Adrenal gland (tissue), 12 donors: Measurements from ENCODE around the gene TCHH. TPM values are rescaled to one million over a fixed set of nuclear protein-coding genes. Genes with fewer than 3 reads are reported as not detected.

Experiments
- DNase-seq, 7 donors: peaks; one replicate each; pipeline ENCODE4 v3.0.0-alpha.2; 2019 to 2020
- H3K27ac ChIP-seq, 5 donors: fragments of 200-600 bp; sonication (generic) in 4 of 5; 1 replicate in 3 of 5; 2 replicates in 2 of 5; pipeline versions ENCODE4 v1.5.1 to v1.8.0; 2016 to 2020; ENCODE audit warnings: mild to moderate bottlenecking in 1 of 5
- H3K27me3 ChIP-seq: fragments of 200-600 bp; 2 replicates; pipeline ENCODE4 v1.8.0; 2021
- H3K36me3 ChIP-seq, 2 donors: fragments of 200-600 bp; replicated peaks in 1 of 2; 1 replicate in 1 of 2; 2 replicates in 1 of 2; pipeline versions ENCODE4 v1.5.1 to v1.8.0; 2018 to 2022
- H3K4me1 ChIP-seq, 2 donors: fragments of 200-600 bp; replicated peaks in 1 of 2; 1 replicate in 1 of 2; 2 replicates in 1 of 2; pipeline versions ENCODE4 v1.5.1 to v1.8.0; 2018 to 2021
- H3K4me3 ChIP-seq, 4 donors: fragments of 200-600 bp; sonication (generic) in 3 of 4; one replicate each; pipeline ENCODE4 v1.5.1; 2016 to 2018
- H3K9me3 ChIP-seq, 3 donors: fragments of 200-600 bp; sonication (generic) in 1 of 3; replicated peaks in 1 of 3; 1 replicate in 2 of 3; 2 replicates in 1 of 3; pipeline versions ENCODE4 v1.5.1 to v1.8.0; 2016 to 2021
- POLR2A ChIP-seq, 2 donors: fragments of 450-650 bp; IDR thresholded peaks; one replicate each; pipeline ENCODE4 v1.6.1; 2017; ENCODE audit warnings: antibody characterized with exemption in 2 of 2, mild to moderate bottlenecking in 2 of 2, moderate library complexity in 1 of 2
- WGBS, 4 donors: extraction: QIAGEN DNeasy Blood & Tissue Kit in 2 of 4; methylation state at CpG; one replicate each; pipeline versions ENCODE4 v1.1.5 to v1.1.7; 2013 to 2017; 5-methylcytosine and 5-hydroxymethylcytosine counted together
- intact Hi-C, 2 donors: fragments of 100-400 bp; cut with DNase I; formaldehyde crosslinking; loops; one replicate each; pipeline versions ENCODE4 v1.14.1 to v1.15.0; 2022 to 2023
- polyA plus RNA-seq, 3 donors: library from polyadenylated mRNA; stranded (reverse); fragments of 200-250 nt in 2 of 3; fragments of 350-450 nt in 1 of 3; fragmentation: Illumina TruSeq in 1 of 3; extraction: RNeasy Lipid Tissue Mini Kit (QIAGEN cat#74804) in 1 of 3; gene quantifications; one replicate each; pipeline ENCODE4 v1.2.3, GENCODE V29; 2013 to 2014
- total RNA-seq, 9 donors: library from RNA; depleted of rRNA in 4 of 9; stranded (reverse); fragments of >200 nt in 4 of 9; fragments of 120-200 nt in 1 of 9; fragmentation: NEBNext Ultra II Directional in 1 of 9; extraction: Animal tissue kit (Norgen Biotek cat#: 25700) in 1 of 9; gene quantifications; one replicate each; pipeline versions ENCODE4 v1.1.0 to v1.2.4, GENCODE V29; 2013 to 2023
- TF ChIP-seq, protein P1 (sequence below), 6 experiments: fragments of 450-650 bp in 4 of 6; fragments of 200-600 bp in 2 of 6; sonication (generic) in 1 of 6; IDR thresholded peaks; 1 replicate in 5 of 6; 2 replicates in 1 of 6; pipeline versions ENCODE4 v1.5.1 to v1.8.0; 2016 to 2021; ENCODE audit warnings: antibody characterized with exemption in 6 of 6, mild to moderate bottlenecking in 2 of 6, moderate library complexity in 1 of 6
- donor health status: healthy with polysubstance abuse.
- donor health status: Bipolar disorder and iron deficiency.
- donor health status: DM: yes; HTN: yes; CAD: no.
- donor health status: DM: no; HTN: no; CAD: no.
- donor health status: DM: no; HTN: no; CAD: no.
- donor health status: DM: yes; HTN: yes; CAD: no.

The TCHH gene
- total and polyA plus RNA-seq, 12 donors: under 0.01 to 0.32 (median 0.17) TPM; not detected in 1

DNA sequence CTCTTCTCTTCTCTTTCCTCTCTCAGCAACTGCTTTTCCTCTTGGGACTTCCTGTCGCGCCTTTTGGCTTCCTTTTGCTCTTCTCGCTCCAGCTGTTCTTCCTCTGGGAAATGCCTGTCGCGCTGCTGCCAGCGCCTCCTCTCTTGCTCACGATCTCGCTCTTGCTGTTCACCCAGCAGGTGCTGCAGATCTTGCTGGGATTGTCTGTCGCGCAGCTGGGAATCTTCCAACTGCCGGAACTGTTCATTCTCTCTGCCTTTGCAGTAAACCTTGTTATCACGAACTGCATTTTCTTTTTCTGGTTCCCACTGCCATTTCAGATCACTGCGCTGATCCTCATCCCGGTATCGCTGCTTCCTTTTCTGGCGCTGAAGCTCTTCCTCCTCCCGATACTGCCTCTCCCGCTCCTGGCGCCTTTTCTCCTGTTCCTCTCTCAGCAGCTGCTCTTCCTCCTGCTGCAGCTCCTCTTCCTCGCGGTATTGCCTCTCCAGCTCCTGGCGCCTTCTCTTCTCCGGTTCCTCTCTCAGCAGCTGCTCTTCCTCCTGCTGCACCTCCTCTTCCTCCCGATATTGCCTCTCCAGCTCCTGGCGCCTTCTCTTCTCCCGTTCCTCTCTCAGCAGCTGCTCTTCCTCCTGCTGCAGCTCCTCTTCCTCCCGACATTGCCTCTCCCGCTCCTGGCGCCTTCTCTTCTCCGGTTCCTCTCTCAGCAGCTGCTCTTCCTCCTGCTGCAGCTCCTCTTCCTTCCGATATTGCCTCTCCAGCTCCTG, 5.8 kb downstream of the TCHH start:
- intact Hi-C loops: no loop called here
- TF ChIP-seq POLR2A (IDR thresholded peaks at IDR 0.05): no peak
- TF ChIP-seq, protein P1, sequence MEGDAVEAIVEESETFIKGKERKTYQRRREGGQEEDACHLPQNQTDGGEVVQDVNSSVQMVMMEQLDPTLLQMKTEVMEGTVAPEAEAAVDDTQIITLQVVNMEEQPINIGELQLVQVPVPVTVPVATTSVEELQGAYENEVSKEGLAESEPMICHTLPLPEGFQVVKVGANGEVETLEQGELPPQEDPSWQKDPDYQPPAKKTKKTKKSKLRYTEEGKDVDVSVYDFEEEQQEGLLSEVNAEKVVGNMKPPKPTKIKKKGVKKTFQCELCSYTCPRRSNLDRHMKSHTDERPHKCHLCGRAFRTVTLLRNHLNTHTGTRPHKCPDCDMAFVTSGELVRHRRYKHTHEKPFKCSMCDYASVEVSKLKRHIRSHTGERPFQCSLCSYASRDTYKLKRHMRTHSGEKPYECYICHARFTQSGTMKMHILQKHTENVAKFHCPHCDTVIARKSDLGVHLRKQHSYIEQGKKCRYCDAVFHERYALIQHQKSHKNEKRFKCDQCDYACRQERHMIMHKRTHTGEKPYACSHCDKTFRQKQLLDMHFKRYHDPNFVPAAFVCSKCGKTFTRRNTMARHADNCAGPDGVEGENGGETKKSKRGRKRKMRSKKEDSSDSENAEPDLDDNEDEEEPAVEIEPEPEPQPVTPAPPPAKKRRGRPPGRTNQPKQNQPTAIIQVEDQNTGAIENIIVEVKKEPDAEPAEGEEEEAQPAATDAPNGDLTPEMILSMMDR (IDR thresholded peaks at IDR 0.05): no peak
- Histone ChIP-seq H3K36me3 (no peaks in the 10 kb centered on the region), H3K4me3 (no peak overlapping the region), H3K27ac (no peak overlapping the region), H3K27me3 (peaks cover 78% of the 10 kb centered on the region), H3K9me3 (no peaks in the 10 kb centered on the region), H3K4me1 (peaks cover 12 to 25% of the 10 kb centered on the region in 2 donors)
- DNase-seq: no peak
- WGBS, 4 donors: 8 to 19% (median 9%) methylated on average over 31 of the region's 31 CpGs

GRCh38 chr1:152108882-152109222, 6.4 kb downstream of the TCHH start:
- Histone ChIP-seq H3K4me3 (no peak overlapping the region), H3K9me3 (no peaks in the 10 kb centered on the region), H3K4me1 (peaks cover 12 to 25% of the 10 kb centered on the region in 2 donors), H3K27me3 (peaks cover 74% of the 10 kb centered on the region), H3K36me3 (no peaks in the 10 kb centered on the region), H3K27ac (no peak overlapping the region)
- DNase-seq: no peak
- TF ChIP-seq, protein P1 (IDR thresholded peaks at IDR 0.05): no peak
- no peak for TF ChIP-seq POLR2A (IDR thresholded peaks at IDR 0.05)
- 13 to 29% (median 19%) methylated on average over 28 of the region's 28 CpGs for WGBS, 4 donors
- intact Hi-C loops: no loop called here

DNA sequence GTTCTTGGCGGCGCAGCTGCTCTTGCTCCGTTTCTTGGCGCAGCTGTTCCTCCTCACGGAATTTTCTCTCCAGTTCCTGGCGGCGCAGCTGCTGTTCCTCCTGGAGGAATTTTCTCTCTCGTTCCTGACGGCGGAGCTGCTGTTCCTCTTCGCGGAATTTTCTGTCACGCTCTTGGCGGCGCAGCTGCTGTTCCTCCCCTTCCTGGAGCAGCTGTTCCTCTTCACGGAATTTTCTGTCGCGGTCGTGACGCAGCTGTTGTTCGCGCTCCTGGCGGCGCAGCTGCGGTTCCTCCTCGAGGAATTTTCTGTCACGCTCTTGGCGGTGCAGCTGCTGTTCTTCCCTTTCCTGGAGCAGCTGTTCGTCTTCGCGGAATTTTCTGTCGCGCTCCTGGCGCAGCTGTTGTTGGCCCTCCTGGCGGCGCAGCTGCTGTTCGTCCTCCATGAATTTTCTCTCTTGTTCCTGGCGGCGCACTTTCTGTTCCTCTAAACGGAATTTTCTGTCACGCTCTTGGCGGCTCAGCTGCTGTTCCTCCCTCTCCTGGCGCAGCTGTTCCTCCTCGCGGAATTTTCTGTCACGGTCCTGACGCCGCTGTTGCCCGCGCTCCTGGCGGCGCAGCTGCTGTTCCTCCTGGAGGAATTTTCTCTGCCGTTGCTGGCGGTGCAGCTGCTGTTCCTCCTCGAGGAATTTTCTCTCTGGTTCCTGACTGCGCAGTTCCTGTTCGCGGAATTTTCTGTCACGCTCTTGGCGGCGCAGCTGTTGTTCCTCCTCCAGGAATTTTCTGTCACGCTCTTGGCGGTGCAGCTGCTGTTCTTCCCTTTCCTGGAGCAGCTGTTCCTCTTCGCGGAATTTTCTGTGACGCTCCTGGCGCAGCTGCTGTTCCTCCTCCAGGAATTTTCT, 7.0 kb downstream of the TCHH start:
- 11 to 18% (median 14%) methylated on average over 66 to 67 of the region's 67 CpGs for WGBS, 4 donors
- H3K9me3 ChIP-seq: no peaks in the 10 kb centered on the region
- peaks cover 12 to 25% of the 10 kb centered on the region in 2 donors for H3K4me1 ChIP-seq
- no peaks in the 10 kb centered on the region for H3K36me3 ChIP-seq
- DNase-seq: peak in 3 of 7 donors; percentile 10 to 24 (median 13)
- TF ChIP-seq, protein P1 (IDR thresholded peaks at IDR 0.05): no peak
- TF ChIP-seq POLR2A (IDR thresholded peaks at IDR 0.05): no peak
- intact Hi-C loops: no loop called here
- no peak overlapping the region for H3K4me3 ChIP-seq
- peaks cover 72% of the 10 kb centered on the region for H3K27me3 ChIP-seq
- H3K27ac ChIP-seq: peak overlapping the region in 1 of 5 donors; percentile 26
